HK-2 (cell line): ENCODE data around the gene SH3PXD2A.

Source experiments
- DNase-seq: peaks from one replicate; pipeline ENCODE4 v3.0.0-alpha.2; 2018; ENCODE audit not compliant: unreplicated experiment

The SH3PXD2A gene

DNA sequence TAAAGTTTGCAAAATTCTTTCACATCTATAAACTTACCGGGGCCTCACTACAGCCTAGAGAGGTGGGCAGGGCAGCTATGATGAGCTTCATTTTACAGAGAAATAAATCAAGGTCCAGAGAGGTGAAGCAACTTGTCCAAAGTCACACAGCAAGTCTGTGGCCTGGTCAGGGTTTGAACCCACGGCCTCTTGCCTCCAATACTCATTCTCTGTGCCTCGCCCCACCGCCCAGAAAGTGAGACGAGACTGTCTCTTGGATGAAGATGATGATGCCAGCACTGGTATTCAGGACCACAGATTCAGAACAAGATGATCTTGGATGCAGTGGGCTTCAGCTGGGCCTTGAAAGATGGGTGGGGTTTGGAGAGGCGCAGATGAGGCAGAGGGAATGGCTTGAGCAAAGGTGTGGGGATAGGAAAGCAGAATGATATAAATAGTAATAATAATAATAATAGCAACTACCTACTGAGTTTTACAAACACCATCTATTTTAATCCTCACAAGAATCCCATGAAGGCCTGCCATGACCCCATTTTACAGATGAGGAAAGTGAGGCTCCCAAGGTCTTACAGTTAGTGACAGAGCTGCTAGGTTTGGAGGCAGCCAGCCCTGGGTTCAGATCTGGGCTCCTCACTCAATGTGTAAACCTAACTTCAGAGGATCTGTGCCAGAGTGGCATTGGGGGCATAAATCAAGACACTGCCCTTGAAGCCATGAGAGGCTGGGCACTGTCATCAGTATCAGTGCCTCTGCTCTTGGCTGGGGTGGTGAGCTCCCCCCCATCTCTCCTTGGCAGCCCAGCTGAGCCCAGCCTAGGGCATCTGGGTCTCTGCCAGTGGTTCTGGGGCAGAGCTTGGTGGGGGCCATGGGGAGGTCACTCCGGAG lies 291.9 kb downstream of the SH3PXD2A start:
- no peak for DNase-seq

- no peak for DNase-seq
Measured at GRCh38 chr10:103562383-103562782, 293.0 kb downstream of the SH3PXD2A start.

- DNase-seq, result no peak
Measured at GRCh38 chr10:103560886-103561285, 294.5 kb downstream of the SH3PXD2A start.

DNA sequence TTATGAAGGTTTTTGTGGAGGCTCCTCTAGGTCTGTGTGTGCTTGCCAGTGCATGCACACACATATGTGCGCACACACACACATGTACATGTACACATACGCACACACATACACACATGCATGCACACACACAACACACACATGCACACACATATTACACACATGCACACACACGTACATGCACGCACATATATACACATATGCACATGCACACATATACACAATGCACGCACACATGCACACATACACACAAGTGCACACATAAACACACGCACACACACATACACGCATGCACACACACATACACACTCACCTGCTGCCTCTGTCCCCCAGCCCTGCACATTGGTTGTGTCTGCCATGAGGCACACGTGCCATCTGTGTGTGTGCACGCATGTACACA lies 295.6 kb downstream of the SH3PXD2A start:
- no peak for DNase-seq

DNA sequence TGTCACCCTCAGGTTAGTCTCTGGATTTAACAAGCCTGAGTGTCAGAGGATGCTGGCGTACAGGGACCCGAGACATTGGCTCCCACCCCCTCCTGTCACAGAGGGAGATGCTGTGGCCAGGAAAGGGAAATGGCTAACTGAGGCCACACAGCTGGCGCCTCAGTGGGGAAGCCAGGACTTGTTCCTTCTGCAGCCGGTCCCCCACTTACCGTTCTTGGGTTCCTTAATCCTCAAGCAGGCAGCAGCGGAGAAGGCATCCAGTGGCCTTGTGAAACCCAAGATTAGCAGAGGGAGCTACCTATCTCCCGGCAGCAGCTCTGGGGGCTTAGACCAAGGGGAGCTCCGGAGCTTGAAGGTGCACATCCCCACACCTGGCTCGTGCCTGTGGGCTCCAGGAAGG lies 296.5 kb downstream of the SH3PXD2A start:
- DNase-seq, result no peak

GRCh38 chr10:103557455-103557854 lies 297.9 kb downstream of the SH3PXD2A start:
- no peak for DNase-seq

- DNase-seq, result no peak
Measured at GRCh38 chr10:103556383-103557007, 298.9 kb downstream of the SH3PXD2A start.

DNA sequence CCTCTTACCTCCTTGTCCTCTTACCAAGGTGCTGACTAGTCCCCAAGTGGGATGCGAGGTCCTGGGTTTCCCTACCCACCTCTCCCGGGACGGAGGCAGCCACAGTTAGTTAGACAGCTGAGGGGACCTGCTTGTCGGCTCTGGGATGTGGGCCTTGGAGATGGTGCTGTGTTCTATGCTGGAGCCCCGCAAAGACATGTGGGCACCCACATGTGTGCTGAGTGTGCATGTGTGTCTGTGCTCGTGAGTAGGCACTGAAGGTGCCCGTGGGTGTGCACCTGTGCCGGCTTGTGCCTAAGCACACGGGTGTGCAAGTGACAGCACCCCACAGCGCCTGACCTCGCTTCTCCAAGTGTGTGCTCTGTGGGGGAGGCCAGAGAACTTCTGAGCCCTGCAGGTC lies 299.7 kb downstream of the SH3PXD2A start:
- DNase-seq, result no peak

DNA sequence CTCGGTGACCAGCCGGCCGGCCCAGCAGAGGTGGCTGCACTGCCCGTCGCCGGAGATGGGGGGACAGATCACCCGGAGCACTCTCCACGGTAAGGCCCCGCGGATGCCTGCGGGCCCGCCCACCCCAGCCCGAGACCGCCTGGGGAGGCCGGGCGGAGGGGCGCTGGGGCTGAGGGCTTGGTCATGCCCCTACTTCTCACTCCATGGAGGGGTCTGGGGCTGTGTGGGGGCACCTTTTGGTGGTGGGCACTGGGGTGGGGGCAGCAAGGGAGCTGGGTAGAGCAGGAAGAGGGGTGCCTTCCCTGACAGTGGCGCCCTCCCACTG lies 300.1 kb downstream of the SH3PXD2A start:
- no peak for DNase-seq

DNA sequence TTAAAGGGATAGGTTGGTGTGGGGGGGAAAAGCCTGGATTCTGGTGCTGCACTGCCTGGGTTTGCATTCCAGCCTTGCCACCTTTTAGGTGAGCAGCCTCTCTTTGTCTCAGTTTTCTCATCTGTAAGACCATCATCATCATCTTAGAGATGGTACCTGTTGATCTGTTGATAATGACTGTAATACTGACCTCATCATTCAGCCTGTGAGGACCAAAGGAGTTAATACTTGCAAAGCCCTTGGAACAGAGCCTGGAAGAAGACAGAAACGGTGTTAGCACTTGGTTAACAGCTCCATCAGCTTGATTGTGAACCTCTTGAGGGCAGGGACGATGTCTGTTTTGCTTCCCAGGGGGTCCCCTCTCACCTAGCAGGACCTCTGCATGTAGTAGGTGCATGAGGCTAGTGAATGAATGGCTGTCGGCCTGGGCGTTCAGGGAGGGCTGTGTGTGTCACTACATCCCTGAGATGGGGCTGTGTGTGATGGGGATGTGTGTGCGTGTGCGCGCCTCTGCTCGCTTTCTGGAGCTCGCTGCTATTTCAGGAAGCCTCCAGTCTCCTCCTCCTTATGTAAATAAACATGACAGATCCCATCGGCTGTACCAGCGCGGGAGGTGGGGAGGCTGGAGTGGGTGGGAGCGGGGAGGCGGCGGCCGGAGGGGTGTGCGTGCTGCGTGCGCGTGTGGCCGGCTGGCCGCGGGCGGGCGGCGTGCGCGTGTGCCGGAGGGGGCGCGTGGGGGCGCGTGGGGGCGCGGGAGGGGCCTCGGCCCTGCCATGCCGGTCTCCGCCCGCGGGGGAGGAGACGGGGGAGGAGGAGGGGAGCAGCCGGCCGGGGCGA lies 300.7 kb downstream of the SH3PXD2A start:
- peak; percentile 50 for DNase-seq

DNA sequence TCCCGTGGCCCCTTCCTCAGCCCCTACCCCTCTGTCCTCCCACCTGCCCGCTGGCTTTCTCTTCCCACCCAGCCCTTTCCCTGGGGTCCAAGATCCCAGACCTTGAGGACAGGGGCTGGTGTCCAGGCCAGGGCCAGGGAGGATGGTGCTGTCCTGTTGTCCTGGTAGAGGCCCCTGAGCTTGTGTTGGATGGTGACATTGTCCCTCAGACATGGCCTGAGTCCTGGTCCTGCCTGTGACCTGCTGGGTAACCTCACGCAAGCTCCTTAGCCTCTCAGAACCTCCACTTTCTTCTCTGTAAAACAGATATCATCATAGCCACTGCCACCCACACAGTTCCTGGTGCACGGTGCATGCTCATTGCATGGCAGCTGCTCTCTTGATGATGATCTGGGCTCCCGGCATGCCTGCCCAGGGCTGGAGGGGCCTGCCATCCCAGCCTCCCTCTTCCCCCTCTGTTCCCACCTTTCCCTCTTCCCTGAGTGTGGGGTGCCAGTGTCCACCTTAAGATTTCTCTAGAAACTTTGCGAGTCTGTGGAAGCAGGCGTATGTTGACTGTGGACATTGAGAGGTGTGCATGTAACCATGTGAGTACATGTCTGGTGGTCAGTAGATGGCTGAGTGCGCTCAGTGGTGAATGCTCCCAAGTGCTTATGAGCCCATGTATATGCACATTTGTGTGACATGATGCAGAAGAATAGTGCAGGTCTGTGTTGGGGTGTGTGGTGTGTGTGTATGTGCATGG lies 301.5 kb downstream of the SH3PXD2A start:
- DNase-seq, result no peak

- DNase-seq, result no peak
Measured at GRCh38 chr10:103552856-103553742, 302.3 kb downstream of the SH3PXD2A start.

DNA sequence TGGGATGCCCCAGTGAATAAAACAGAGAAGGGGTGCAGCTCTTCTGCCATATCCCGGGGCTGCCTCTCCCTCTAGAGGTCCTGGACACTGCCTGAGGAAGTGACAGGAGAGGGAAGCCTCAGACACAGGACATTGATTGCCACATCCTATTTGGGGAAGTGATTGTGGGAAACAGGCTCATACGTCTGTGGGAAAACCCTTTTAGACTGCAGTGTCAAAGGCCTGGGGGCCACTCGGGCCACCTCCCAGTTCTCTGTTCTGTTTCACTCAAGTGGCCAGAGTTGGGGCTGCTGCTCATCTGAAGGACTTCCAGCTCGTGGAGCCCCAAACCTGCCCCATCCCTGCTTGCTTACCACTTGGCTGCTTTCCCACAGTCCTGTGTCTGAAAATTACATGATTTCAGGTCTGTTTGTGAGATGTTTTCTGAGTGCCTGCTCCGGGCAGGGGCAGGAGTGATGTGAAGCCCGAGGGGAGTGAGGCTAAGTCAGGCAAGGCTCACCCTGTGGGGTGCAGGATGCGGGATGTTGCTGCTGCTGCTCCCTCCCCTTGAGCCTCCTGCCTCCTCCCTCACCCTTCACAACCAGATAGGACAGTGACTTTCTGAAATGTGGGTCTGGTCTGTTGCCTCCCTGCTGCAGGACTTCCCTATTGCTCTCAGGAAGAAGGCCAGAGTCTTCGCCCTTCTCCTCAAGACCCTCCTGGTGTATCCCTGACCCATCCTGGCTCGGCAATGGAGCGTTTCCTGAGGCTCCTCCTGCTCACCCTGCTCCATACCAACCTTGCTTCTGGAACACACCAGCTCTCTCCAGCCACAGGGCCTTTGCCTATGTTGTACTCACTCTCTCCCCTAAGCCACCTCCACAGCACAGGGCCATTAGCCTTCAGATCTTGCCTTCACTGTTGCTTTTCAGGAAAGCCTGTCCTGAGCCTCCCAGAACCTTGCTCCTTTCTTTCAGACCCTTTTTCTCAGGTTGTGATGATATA lies 303.5 kb downstream of the SH3PXD2A start:
- no peak for DNase-seq

- no peak for DNase-seq
Measured at GRCh38 chr10:103550229-103550628, 305.1 kb downstream of the SH3PXD2A start.

DNA sequence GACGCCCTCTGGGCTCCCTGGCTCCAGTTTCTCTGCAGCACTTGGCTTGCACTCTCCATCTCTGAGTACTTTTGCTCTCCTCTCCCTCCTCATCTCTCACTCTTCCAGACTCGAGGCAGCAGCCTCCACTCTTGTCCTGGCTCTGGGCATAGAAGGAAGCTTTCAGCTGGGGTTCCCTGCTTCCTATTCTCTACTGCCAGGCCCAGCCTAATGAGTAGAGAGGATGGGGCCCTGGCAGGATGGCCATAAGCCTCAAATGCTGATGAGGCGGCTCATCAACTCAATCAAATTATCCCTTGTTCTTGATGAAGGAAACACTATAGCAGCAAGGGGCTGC lies 306.1 kb downstream of the SH3PXD2A start:
- no peak for DNase-seq

GRCh38 chr10:103548581-103549348 lies 306.6 kb downstream of the SH3PXD2A start:
- DNase-seq, result no peak

DNA sequence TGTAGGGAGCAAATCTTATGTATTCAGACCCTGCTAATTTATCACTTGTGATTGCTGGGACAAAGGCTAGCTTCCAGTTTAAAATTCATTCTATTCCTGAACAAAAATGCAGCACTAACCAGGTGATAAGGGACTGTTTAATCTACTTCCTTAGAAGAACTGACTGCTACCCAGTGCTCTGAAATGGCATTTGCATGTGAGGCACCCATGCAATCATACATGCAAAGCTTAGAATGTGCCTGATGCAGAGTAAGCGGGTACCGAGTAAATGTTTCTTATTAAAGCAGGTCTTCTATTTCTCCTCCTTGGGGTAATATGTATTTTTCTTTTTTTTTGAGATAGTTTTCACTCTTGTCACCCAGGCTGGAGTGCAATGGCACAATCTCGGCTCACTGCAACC lies 307.4 kb downstream of the SH3PXD2A start:
- no peak for DNase-seq

GRCh38 chr10:103547391-103547946 lies 307.9 kb downstream of the SH3PXD2A start:
- DNase-seq, result no peak

GRCh38 chr10:103546401-103546800 lies 309.0 kb downstream of the SH3PXD2A start:
- DNase-seq, result no peak
